Measurements from ENCODE around the gene KIF3C. TPM values are rescaled to one million over a fixed set of nuclear protein-coding genes. Genes with fewer than 3 reads are reported as not detected.

The KIF3C gene
- total and polyA plus RNA-seq, 10 of the 15 experiments (the other 5 are each of a cell fraction or from before 2014, with no cell fraction given), result 0.10 to 0.63 (median 0.46) TPM

DNA sequence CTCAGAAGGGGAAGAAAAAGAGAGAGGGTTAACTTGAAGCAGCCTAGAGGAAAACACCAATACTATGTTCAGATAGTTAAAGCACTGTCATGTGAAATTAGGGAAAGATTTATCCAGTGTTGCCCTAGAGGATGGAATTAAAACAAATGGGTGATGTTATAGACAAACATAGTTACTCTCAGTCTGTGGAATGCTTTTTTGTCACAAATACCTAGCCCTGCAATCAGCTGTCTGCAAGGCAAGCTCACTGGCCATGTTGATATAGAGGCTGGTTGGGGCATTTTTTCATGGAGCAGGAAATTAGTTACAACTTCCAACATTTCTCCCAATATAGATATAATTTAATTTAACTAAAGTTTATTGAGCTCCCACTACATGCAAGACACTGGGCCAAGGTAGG is 43.2 kb upstream of the KIF3C start:
- H2AFZ ChIP-seq (ENCODE audit: control insufficient read depth, low read depth, low read length), result no peak overlapping the region
- CTCF ChIA-PET, result interaction anchor here (1.0 kb wide), 2 partner anchors 11 to 74 kb away, joined by 3 read pairs; no protein-coding TSS in a partner anchor
- H3K27me3 ChIP-seq (replicated peaks in 1 of 2; ENCODE audit: control insufficient read depth in 2 of 2, insufficient read depth in 2 of 2, low read length in 1 of 2), result no peaks in the 10 kb centered on the region
- SMC1A ChIA-PET (ENCODE audit: uncharacterized antibody, unreplicated experiment), result interaction anchor here (0.6 to 1.1 kb wide), 4 partner anchors 14 to 216 kb away, joined by 3 to 4 read pairs (median 4); no protein-coding TSS in a partner anchor
- POLR2A ChIA-PET, result no interaction called here
- H3K4me1 ChIP-seq (ENCODE audit: control insufficient read depth, insufficient read depth, low read length), result peaks cover 2% of the 10 kb centered on the region; the same call in 1 of the 2 replicates
- no peak overlapping the region for H3K27ac ChIP-seq (ENCODE audit: control insufficient read depth, insufficient read depth)
- H3K79me2 ChIP-seq (ENCODE audit: control insufficient read depth, insufficient read depth, low read length), result no peaks in the 10 kb centered on the region
- H3K4me3 ChIP-seq, result no peak overlapping the region
- H3K9me3 ChIP-seq (replicated peaks; ENCODE audit: control insufficient read depth, insufficient read depth, low read length), result no peaks in the 10 kb centered on the region
- RAD21 ChIA-PET (ENCODE audit: unreplicated experiment), result no interaction called here
- ATAC-seq (no peak), FAIRE-seq (no peak), DNase-seq (ENCODE audit: low read depth, low spot score) (no peak)
- H3K36me3 ChIP-seq (ENCODE audit: control insufficient read depth in 2 of 2, insufficient read depth in 2 of 2, low read length in 1 of 2), result no peaks in the 10 kb centered on the region
- intact Hi-C loops (cut with micrococcal nuclease; ENCODE audit: unreplicated experiment) (no loop called here), in situ Hi-C loops (cut with MboI) (no loop called here)
- TF ChIP-seq POLR2A (IDR thresholded peaks at IDR 0.05; ENCODE audit: low read depth, low read length) (no peak), MTA2 (IDR thresholded peaks at IDR 0.05; ENCODE audit: low read depth) (no peak), NFXL1 (IDR thresholded peaks at IDR 0.05; ENCODE audit: borderline replicate concordance) (no peak), STAT3 (IDR thresholded peaks at IDR 0.05; ENCODE audit: low read depth, low read length) (no peak), POLR2AphosphoS2 (IDR thresholded peaks at IDR 0.05; ENCODE audit: low read depth, low read length) (no peak), IRF4 (IDR thresholded peaks at IDR 0.05; ENCODE audit: low read depth, low read length) (no peak), EED (IDR thresholded peaks at IDR 0.05; ENCODE audit: low read depth) (no peak), PML (IDR thresholded peaks at IDR 0.05; ENCODE audit: low read length) (no peak), CREB1 (IDR thresholded peaks at IDR 0.05; ENCODE audit: low read depth) (no peak), NFYA (IDR thresholded peaks at IDR 0.05; ENCODE audit: borderline replicate concordance, low read depth, low read length) (no peak), PAX8 (IDR thresholded peaks at IDR 0.05) (no peak)
- TF ChIP-seq, protein P1, sequence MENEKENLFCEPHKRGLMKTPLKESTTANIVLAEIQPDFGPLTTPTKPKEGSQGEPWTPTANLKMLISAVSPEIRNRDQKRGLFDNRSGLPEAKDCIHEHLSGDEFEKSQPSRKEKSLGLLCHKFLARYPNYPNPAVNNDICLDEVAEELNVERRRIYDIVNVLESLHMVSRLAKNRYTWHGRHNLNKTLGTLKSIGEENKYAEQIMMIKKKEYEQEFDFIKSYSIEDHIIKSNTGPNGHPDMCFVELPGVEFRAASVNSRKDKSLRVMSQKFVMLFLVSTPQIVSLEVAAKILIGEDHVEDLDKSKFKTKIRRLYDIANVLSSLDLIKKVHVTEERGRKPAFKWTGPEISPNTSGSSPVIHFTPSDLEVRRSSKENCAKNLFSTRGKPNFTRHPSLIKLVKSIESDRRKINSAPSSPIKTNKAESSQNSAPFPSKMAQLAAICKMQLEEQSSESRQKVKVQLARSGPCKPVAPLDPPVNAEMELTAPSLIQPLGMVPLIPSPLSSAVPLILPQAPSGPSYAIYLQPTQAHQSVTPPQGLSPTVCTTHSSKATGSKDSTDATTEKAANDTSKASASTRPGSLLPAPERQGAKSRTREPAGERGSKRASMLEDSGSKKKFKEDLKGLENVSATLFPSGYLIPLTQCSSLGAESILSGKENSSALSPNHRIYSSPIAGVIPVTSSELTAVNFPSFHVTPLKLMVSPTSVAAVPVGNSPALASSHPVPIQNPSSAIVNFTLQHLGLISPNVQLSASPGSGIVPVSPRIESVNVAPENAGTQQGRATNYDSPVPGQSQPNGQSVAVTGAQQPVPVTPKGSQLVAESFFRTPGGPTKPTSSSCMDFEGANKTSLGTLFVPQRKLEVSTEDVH (IDR thresholded peaks at IDR 0.05; ENCODE audit: low read depth, partially characterized antibody), result no peak
- TF ChIP-seq, protein P2, sequence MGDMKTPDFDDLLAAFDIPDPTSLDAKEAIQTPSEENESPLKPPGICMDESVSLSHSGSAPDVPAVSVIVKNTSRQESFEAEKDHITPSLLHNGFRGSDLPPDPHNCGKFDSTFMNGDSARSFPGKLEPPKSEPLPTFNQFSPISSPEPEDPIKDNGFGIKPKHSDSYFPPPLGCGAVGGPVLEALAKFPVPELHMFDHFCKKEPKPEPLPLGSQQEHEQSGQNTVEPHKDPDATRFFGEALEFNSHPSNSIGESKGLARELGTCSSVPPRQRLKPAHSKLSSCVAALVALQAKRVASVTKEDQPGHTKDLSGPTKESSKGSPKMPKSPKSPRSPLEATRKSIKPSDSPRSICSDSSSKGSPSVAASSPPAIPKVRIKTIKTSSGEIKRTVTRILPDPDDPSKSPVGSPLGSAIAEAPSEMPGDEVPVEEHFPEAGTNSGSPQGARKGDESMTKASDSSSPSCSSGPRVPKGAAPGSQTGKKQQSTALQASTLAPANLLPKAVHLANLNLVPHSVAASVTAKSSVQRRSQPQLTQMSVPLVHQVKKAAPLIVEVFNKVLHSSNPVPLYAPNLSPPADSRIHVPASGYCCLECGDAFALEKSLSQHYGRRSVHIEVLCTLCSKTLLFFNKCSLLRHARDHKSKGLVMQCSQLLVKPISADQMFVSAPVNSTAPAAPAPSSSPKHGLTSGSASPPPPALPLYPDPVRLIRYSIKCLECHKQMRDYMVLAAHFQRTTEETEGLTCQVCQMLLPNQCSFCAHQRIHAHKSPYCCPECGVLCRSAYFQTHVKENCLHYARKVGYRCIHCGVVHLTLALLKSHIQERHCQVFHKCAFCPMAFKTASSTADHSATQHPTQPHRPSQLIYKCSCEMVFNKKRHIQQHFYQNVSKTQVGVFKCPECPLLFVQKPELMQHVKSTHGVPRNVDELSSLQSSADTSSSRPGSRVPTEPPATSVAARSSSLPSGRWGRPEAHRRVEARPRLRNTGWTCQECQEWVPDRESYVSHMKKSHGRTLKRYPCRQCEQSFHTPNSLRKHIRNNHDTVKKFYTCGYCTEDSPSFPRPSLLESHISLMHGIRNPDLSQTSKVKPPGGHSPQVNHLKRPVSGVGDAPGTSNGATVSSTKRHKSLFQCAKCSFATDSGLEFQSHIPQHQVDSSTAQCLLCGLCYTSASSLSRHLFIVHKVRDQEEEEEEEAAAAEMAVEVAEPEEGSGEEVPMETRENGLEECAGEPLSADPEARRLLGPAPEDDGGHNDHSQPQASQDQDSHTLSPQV (IDR thresholded peaks at IDR 0.05), result no peak
- no peak overlapping the region for H3K9ac ChIP-seq (ENCODE audit: control insufficient read depth, insufficient read depth, low read length)
- no peak overlapping the region for H3K4me2 ChIP-seq (ENCODE audit: control insufficient read depth, insufficient read depth)
- no peaks in the 10 kb centered on the region for H4K20me1 ChIP-seq (ENCODE audit: control insufficient read depth, insufficient read depth)
- no TSS peak for BruUV-seq (replicated peaks)

Data from GM12878 (cell line).